ENCODE measurements around the gene CALM3.
A peak's percentile ranks its signal among the peaks of the same experiment; 100 is the strongest.
"Not testable (repeated sequence)": the region's sequence is repeated elsewhere in the genome, so short reads cannot be mapped to it uniquely, and the experiment has no call there.

Gene CALM3

DNA sequence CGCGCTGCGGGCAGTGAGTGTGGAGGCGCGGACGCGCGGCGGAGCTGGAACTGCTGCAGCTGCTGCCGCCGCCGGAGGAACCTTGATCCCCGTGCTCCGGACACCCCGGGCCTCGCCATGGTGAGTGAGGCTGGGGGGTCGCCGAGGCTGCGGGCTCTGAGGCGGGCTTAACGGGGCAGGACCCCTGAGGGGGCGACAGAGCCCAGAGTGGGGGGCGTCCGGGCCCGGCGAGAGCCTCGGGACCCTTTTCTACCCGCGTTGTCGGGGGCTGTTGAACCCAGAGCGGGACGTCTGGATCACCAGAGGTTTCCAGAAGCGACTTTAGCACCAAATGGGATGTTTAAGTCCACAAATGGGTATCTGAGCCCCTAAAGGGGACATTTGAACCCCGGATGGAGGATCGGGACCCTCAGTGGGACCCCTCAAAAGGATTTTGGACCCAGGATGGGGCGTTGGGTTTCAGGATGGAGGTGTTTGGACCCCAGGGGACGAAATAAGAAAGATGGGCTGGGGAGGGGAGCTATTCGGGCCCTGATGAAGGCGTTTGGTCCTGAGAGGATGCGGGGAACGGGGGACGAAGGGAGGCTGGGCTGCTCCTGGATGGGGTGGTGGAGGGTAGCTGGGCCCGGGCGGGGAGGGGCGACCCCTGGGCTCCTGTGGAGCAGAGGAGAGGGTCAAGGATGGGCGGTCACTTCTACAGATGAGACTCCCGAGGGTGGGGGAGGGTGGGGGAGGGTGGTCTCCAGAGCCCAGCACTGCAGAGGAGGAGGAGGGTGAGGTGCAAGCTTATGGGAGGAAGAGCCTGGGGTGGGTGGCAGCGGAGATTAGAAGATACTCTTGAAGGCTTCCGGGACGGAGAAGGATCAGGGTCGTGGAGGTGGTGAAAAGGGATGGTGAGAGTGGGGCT, at the start of gene CALM3:
TSS of gene CALM3 (plus strand) at position 13 of the 907 bp plus-strand sequence. CDS start at position 118, 105 bp downstream.
- Histone ChIP-seq H3K4me3 (ENCODE audit: low read depth, low read length) (peak within 1 kb of the TSS; percentile 92), H3K27me3 (ENCODE audit: insufficient read depth, low read length) (no peaks in the 10 kb centered on the region), H3K79me2 (ENCODE audit: control insufficient read depth, insufficient read depth, low read length, unreplicated experiment) (peaks cover 50% of the 10 kb centered on the region), H3K36me3 (ENCODE audit: insufficient read depth, low read length) (no peaks in the 10 kb centered on the region), H2AFZ (ENCODE audit: low read length, unreplicated experiment) (peak within 1 kb of the TSS; percentile 59), H3K4me1 (ENCODE audit: control insufficient read depth, insufficient read depth, low read length, unreplicated experiment) (no peaks in the 10 kb centered on the region), H3K27ac (ENCODE audit: low read depth, low read length) (peak within 1 kb of the TSS; percentile 97)

DNA sequence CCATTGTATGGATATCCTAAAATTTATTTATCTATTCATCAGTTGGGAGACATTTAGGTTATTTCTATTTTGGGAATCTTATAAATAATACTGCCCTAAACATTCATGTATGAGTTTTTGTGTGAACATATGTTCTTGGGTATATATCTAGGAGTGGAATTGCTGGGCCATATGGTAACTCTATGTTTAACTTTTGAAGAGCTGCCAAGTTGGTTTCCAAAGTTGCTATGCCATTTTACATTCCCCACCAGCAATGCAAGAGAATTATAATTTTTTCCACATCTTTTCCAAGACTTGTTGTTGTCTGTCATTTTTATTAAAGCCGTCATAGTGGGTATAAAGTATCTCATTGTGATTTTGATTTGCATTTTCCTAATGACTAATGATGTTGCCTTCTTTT, 48.2 kb upstream of the CALM3 start:
- H3K79me2 ChIP-seq (ENCODE audit: control insufficient read depth, insufficient read depth, low read length, unreplicated experiment) = no peaks in the 10 kb centered on the region
- H3K4me3 ChIP-seq (ENCODE audit: low read depth, low read length) = no peak overlapping the region
- no peaks in the 10 kb centered on the region for H3K4me1 ChIP-seq (ENCODE audit: control insufficient read depth, insufficient read depth, low read length, unreplicated experiment)
- H3K36me3 ChIP-seq (ENCODE audit: insufficient read depth, low read length) = no peaks in the 10 kb centered on the region
- H2AFZ ChIP-seq (ENCODE audit: low read length, unreplicated experiment) = no peak overlapping the region
- H3K27me3 ChIP-seq (ENCODE audit: insufficient read depth, low read length) = peaks cover 17% of the 10 kb centered on the region; the same call in 1 of the 2 replicates
- H3K27ac ChIP-seq (ENCODE audit: low read depth, low read length) = no peak overlapping the region

DNA sequence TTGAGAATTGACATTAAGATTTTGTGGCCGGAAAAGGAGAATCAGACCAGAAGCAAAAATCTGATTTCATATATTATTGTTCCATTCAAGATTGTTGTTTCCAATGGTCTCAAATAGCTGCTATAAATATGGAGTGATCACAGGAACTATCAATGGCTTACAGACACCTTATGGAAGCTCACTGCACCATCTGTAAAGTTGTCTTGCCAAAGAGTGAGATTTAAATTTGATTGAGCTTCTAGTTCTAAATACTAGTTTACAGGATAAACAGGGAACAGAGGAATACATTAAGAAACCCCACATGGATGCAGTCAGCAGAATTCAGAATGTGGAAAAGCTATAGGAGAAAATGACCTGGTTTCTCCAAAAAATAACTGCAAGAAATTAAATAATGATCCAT, 47.0 kb upstream of the CALM3 start:
- H3K27ac ChIP-seq (ENCODE audit: low read depth, low read length) = no peak overlapping the region

DNA sequence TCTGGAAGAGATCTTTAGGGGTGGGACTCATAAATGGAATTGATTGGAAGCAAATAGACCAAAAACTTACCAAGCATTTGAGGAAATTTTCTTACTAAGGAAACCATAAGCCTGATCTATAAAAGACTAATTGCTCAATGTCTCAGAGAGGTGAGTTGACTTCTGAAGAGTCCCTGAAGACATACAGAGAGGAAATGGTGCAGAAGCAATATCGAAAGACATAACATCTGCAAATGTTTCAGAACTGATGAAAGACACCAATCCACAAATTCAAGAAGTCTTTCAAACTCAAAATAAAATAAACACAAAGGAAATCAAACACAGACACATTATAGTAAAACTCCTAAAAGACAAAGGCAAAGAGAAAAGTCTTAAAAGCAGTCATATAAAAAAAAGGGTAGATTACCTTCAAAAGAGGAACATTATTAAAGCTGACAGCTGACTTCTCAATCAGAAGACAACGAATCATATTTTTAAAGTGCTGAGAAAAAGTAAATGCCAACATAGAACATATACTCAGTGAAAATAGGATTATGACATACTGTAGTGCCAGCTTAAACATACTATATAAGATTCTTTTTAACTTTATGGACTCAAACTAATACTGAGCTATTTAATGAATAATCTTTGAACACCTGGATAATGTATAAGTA, 45.4 kb upstream of the CALM3 start:
- H3K36me3 ChIP-seq (ENCODE audit: insufficient read depth, low read length) = no peaks in the 10 kb centered on the region

More for the DNA sequence above, 47.0 kb upstream of the CALM3 start:
- Histone ChIP-seq H2AFZ (ENCODE audit: low read length, unreplicated experiment) (no peak overlapping the region), H3K4me1 (ENCODE audit: control insufficient read depth, insufficient read depth, low read length, unreplicated experiment) (no peaks in the 10 kb centered on the region), H3K4me3 (ENCODE audit: low read depth, low read length) (no peak overlapping the region), H3K36me3 (ENCODE audit: insufficient read depth, low read length) (no peaks in the 10 kb centered on the region), H3K27me3 (ENCODE audit: insufficient read depth, low read length) (peaks cover 17% of the 10 kb centered on the region; the same call in 1 of the 2 replicates), H3K79me2 (ENCODE audit: control insufficient read depth, insufficient read depth, low read length, unreplicated experiment) (no peaks in the 10 kb centered on the region)

DNA sequence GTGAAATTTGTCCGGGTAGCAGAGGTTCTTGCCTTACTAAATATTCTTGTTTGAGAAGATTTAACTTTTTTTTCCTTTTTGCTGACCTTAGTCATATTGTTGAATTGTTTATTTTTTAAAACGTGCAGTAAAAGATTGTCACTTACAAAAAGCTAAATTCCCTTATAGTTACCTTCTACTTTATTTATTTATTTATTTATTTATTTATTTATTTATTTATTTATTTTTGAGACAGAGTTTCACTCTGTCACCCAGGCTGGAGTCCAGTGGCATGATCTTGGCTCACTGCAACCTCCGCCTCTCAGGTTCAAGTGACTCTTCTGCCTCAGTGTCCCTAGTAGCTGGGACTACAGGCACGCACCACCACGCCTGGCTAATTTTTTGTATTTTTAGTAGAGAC, 44.7 kb upstream of the CALM3 start:
- H3K27ac ChIP-seq (ENCODE audit: low read depth, low read length) = not testable (repeated sequence)
- H3K27me3 ChIP-seq (ENCODE audit: insufficient read depth, low read length) = peaks cover 17% of the 10 kb centered on the region; the same call in 1 of the 2 replicates

More for the DNA sequence above, 45.4 kb upstream of the CALM3 start:
- Histone ChIP-seq H3K27ac (ENCODE audit: low read depth, low read length) (no peak overlapping the region), H2AFZ (ENCODE audit: low read length, unreplicated experiment) (no peak overlapping the region), H3K4me3 (ENCODE audit: low read depth, low read length) (no peak overlapping the region), H3K27me3 (ENCODE audit: insufficient read depth, low read length) (peaks cover 17% of the 10 kb centered on the region; the same call in 1 of the 2 replicates), H3K4me1 (ENCODE audit: control insufficient read depth, insufficient read depth, low read length, unreplicated experiment) (no peaks in the 10 kb centered on the region), H3K79me2 (ENCODE audit: control insufficient read depth, insufficient read depth, low read length, unreplicated experiment) (no peaks in the 10 kb centered on the region)

DNA sequence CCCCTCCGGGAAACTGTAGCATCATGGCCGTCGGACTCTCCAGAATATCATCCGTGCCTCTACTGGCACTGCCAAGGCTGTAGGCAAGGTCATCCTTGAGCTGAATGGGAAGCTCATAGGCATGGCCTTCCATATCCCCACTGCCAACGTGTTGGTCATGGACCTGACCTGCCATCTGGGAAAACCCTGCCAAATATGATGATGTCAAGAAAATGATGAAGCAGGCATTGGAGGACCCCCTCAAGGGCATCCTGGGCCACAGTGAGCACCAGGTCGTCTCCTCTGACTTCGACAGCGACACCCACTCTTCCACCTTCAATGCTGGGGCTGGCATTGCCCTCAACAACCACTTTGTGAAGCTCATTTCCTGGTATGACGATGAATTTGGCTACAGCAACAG, 41.9 kb upstream of the CALM3 start:
- H2AFZ ChIP-seq (ENCODE audit: low read length, unreplicated experiment) = no peak overlapping the region
- H3K27me3 ChIP-seq (ENCODE audit: insufficient read depth, low read length) = peaks cover 6% of the 10 kb centered on the region; the same call in 1 of the 2 replicates
- H3K27ac ChIP-seq (ENCODE audit: low read depth, low read length) = no peak overlapping the region
- no peak overlapping the region for H3K4me3 ChIP-seq (ENCODE audit: low read depth, low read length)
- H3K36me3 ChIP-seq (ENCODE audit: insufficient read depth, low read length) = no peaks in the 10 kb centered on the region
- no peaks in the 10 kb centered on the region for H3K79me2 ChIP-seq (ENCODE audit: control insufficient read depth, insufficient read depth, low read length, unreplicated experiment)
- no peaks in the 10 kb centered on the region for H3K4me1 ChIP-seq (ENCODE audit: control insufficient read depth, insufficient read depth, low read length, unreplicated experiment)

More for the DNA sequence above, 44.7 kb upstream of the CALM3 start:
- H2AFZ ChIP-seq (ENCODE audit: low read length, unreplicated experiment); H3K4me1 ChIP-seq (ENCODE audit: control insufficient read depth, insufficient read depth, low read length, unreplicated experiment); H3K79me2 ChIP-seq (ENCODE audit: control insufficient read depth, insufficient read depth, low read length, unreplicated experiment); H3K4me3 ChIP-seq (ENCODE audit: low read depth, low read length); H3K36me3 ChIP-seq (ENCODE audit: insufficient read depth, low read length): not testable (repeated sequence)

DNA sequence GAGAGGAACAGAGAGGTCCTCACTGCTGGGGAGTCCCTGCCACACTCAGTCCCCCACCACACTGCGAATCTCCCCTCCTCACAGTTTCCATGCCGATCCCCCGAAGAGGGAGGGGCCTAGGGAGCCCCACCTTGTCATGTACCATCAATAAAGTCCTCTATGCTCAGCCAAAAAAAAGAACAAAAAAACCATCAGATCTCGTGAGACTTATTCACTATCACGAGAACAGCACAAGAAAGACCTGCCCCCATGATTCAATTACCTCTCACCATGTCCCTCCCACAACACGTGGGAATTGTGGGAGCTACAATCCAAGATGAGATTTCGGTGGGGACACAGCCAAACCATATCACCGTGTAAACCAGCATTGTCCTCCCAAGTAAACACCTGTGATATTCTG, 41.5 kb upstream of the CALM3 start:
- H3K36me3 ChIP-seq (ENCODE audit: insufficient read depth, low read length); H3K27me3 ChIP-seq (ENCODE audit: insufficient read depth, low read length); H3K4me3 ChIP-seq (ENCODE audit: low read depth, low read length); H3K79me2 ChIP-seq (ENCODE audit: control insufficient read depth, insufficient read depth, low read length, unreplicated experiment); H3K4me1 ChIP-seq (ENCODE audit: control insufficient read depth, insufficient read depth, low read length, unreplicated experiment); H2AFZ ChIP-seq (ENCODE audit: low read length, unreplicated experiment); H3K27ac ChIP-seq (ENCODE audit: low read depth, low read length): not testable (repeated sequence)

DNA sequence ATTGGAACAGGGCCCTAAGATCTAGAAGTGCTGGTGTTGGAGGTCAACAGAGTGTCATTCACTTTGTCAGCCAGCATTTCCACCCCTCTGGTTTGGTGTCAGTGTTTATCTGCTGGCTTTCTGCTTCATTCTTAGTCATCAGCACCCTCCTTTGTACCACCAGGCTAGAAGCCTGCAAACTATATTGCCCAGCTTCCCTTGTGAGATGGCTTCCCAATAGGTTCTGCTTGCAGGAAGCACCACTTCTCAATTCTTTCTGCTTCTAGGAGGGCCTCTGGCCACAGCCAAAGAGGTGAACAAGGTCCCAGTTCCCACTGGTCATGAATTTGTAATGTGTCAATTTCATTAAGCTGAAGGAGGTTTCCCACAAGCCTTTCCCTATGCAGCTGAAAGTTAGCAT, 36.4 kb upstream of the CALM3 start:
- Histone ChIP-seq H3K4me1 (ENCODE audit: control insufficient read depth, insufficient read depth, low read length, unreplicated experiment) (no peaks in the 10 kb centered on the region), H3K27ac (ENCODE audit: low read depth, low read length) (no peak overlapping the region), H3K27me3 (ENCODE audit: insufficient read depth, low read length) (no peaks in the 10 kb centered on the region), H2AFZ (ENCODE audit: low read length, unreplicated experiment) (no peak overlapping the region), H3K36me3 (ENCODE audit: insufficient read depth, low read length) (no peaks in the 10 kb centered on the region), H3K4me3 (ENCODE audit: low read depth, low read length) (no peak overlapping the region), H3K79me2 (ENCODE audit: control insufficient read depth, insufficient read depth, low read length, unreplicated experiment) (no peaks in the 10 kb centered on the region)

DNA sequence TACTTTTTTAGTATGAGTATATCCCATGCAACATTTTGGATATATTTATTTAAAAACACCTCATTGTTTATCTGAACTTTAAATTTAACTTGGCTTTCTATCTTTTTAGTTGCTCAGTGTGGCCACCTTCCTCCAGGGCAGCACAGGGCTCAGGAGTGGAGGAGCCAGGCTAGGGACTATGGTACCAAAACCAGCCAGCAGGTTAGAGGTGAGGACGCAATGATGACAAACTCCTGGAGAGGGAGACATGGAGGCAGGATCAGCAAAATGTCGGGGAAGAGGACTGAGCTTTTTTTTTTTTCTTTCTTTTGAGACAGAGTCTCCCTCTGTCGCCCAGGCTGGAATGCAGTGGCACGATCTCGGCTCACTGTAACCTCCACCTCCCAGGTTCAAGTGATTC, 29.6 kb upstream of the CALM3 start:
- Histone ChIP-seq H3K4me1 (ENCODE audit: control insufficient read depth, insufficient read depth, low read length, unreplicated experiment) (no peaks in the 10 kb centered on the region), H2AFZ (ENCODE audit: low read length, unreplicated experiment) (no peak overlapping the region), H3K79me2 (ENCODE audit: control insufficient read depth, insufficient read depth, low read length, unreplicated experiment) (no peaks in the 10 kb centered on the region), H3K36me3 (ENCODE audit: insufficient read depth, low read length) (no peaks in the 10 kb centered on the region), H3K4me3 (ENCODE audit: low read depth, low read length) (no peak overlapping the region), H3K27ac (ENCODE audit: low read depth, low read length) (no peak overlapping the region), H3K27me3 (ENCODE audit: insufficient read depth, low read length) (no peaks in the 10 kb centered on the region)

DNA sequence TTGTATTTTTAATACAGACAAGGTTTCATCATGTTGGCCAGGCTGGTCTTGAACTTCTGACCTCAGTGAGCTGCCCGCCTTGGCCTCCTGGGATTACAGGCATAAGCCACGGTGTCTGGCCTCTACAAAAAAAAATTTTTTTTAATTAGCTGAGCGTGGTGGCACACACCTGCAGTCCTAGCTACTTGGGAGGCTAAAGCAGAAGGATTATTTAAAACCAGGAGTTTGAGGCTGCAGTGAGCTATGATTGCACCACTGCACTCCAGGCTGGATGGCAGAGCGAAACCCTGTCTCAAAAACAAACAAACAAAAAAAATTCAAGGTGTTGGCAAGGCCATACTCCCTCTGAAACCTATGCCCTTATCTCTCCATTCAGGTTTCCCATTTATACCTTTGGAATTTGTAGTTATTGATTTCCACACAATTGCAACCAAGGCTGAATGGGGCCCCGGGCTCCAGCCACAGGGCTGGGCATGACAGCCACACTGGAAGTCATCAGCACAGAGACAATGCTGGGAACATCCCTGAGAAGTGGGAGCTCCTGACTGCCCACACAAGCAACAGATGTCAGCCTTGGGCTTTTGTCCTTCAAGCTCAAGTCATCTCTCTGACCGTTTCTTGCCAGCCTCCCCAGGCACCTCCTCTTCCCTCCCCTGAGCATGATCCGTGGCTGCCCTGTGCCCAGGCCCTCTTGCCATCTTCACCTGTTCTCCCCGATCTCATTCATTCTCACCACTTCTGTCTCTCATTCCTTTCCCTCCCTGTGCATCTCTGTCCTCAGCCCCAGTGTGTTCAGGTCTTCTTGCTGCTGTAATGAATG, 27.2 kb upstream of the CALM3 start:
- no peak overlapping the region for H3K27ac ChIP-seq (ENCODE audit: low read depth, low read length)
- H3K4me3 ChIP-seq (ENCODE audit: low read depth, low read length) = no peak overlapping the region
- H2AFZ ChIP-seq (ENCODE audit: low read length, unreplicated experiment) = no peak overlapping the region
- no peaks in the 10 kb centered on the region for H3K36me3 ChIP-seq (ENCODE audit: insufficient read depth, low read length)
- no peaks in the 10 kb centered on the region for H3K27me3 ChIP-seq (ENCODE audit: insufficient read depth, low read length)
- H3K4me1 ChIP-seq (ENCODE audit: control insufficient read depth, insufficient read depth, low read length, unreplicated experiment) = no peaks in the 10 kb centered on the region
- no peaks in the 10 kb centered on the region for H3K79me2 ChIP-seq (ENCODE audit: control insufficient read depth, insufficient read depth, low read length, unreplicated experiment)
